22Rv1 (cell line): ENCODE data around the gene BTN3A1.
"Not testable (repeated sequence)": the region's sequence is repeated elsewhere in the genome, so short reads cannot be mapped to it uniquely, and the experiment has no call there.

Experiments
- H3K27ac ChIP-seq: fragments of 450-650 bp; 2 replicates; pipeline ENCODE4 v1.5.1; 2017
- CTCF ChIP-seq: fragments of 450-650 bp; IDR thresholded peaks from 2 replicates; pipeline ENCODE4 v1.5.1; 2017; ENCODE audit warnings: mild to moderate bottlenecking
- ZFX ChIP-seq: fragments of 450-650 bp; IDR thresholded peaks from 2 replicates; pipeline ENCODE4 v1.6.1; 2017; ENCODE audit warnings: antibody characterized with exemption, borderline replicate concordance

The BTN3A1 gene

GRCh38 chr6:26415036-26415614 lies 13.1 kb downstream of the BTN3A1 start:
- TF ChIP-seq CTCF: no peak
- no peak for TF ChIP-seq ZFX
- no peak overlapping the region for H3K27ac ChIP-seq

- H3K27ac ChIP-seq: no peak overlapping the region
- TF ChIP-seq ZFX (no peak), CTCF (no peak)
Observed at GRCh38 chr6:26415791-26416190, 13.7 kb downstream of the BTN3A1 start.

- H3K27ac ChIP-seq: no peak overlapping the region
- TF ChIP-seq ZFX (no peak), CTCF (no peak)
Observed at GRCh38 chr6:26416288-26416687, 14.2 kb downstream of the BTN3A1 start.

- H3K27ac ChIP-seq: not testable (repeated sequence)
Observed at GRCh38 chr6:26418077-26418476, 16.0 kb downstream of the BTN3A1 start.

GRCh38 chr6:26418795-26419194 lies 16.7 kb downstream of the BTN3A1 start:
- not testable (repeated sequence) for H3K27ac ChIP-seq

- peak overlapping the region; percentile 23; the same call in 1 of the 2 replicates for H3K27ac ChIP-seq
- TF ChIP-seq ZFX: no peak
- TF ChIP-seq CTCF: peak; percentile 62
Observed at GRCh38 chr6:26420688-26421171, 18.7 kb downstream of the BTN3A1 start.

GRCh38 chr6:26421259-26422144 lies 19.4 kb downstream of the BTN3A1 start:
- TF ChIP-seq CTCF: no peak
- TF ChIP-seq ZFX: no peak
- peak overlapping the region; percentile 23; the same call in 1 of the 2 replicates for H3K27ac ChIP-seq

- no peak for TF ChIP-seq ZFX
- TF ChIP-seq CTCF: no peak
- no peak overlapping the region for H3K27ac ChIP-seq
Observed at GRCh38 chr6:26422329-26422728, 20.3 kb downstream of the BTN3A1 start.
